ENCODE results near the gene R3HDM2.

- TF ChIP-seq CTCF (IDR thresholded peaks at IDR 0.05; ENCODE audit: poor library complexity, severe bottlenecking) (no peak), EP300 (conservative IDR thresholded peaks at IDR 0.05; ENCODE audit: poor library complexity, severe bottlenecking) (no peak), EZH2 (IDR thresholded peaks at IDR 0.05; ENCODE audit: borderline replicate concordance, insufficient read depth, low read length, poor library complexity, severe bottlenecking) (no peak), REST (IDR thresholded peaks at IDR 0.05; ENCODE audit: borderline replicate concordance) (no peak)
These were observed 181.7 kb downstream of the R3HDM2 start for GRCh38 chr12:57248934-57249742.

All from neural cell (in vitro differentiated cells).